ENCODE results near the gene FANCD2OS.

The FANCD2OS gene

GRCh38 chr3:10108091-10108490, at the start of gene FANCD2OS:
FANCD2OS (minus strand) TSS chr3:10108255; CDS start chr3:10104774, 3,481 bp downstream.
- peaks cover 0 to 6% of the 10 kb centered on the region in 2 donors for H3K27me3 ChIP-seq (ENCODE audit: control insufficient read depth in 1 of 2, insufficient read depth in 2 of 2, low read length in 2 of 2)
- H3K4me3 ChIP-seq (ENCODE audit: low read length in 2 of 2) = no peak within 1 kb of the TSS

DNA sequence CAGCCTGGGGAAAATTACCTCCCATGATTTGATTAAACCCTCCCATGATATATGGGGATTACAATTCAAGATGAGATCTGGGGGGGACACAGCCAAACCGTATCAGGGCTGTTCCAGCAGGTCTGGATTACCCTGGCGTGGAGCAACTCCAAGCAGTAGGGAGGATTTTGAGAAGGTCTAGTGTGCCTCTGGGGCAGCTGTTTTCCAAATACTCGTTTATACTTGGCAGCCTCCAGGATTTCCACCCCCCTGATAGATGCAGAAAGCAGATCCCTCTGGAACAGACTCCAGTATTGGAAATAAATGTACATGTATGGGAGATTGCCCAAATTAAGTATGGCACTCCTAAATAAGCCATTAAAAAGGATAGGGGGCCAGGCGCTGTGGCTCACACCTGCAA, 49.0 kb upstream of the FANCD2OS start:
- no peak overlapping the region for H3K9ac ChIP-seq (ENCODE audit: low read length in 2 of 2)
- H3K27ac ChIP-seq (ENCODE audit: low read length) = no peak overlapping the region
- no peaks in the 10 kb centered on the region for H3K27me3 ChIP-seq (ENCODE audit: control insufficient read depth in 1 of 2, insufficient read depth in 2 of 2, low read length in 2 of 2)
- no peaks in the 10 kb centered on the region for H3K4me1 ChIP-seq (ENCODE audit: control insufficient read depth, insufficient read depth, low read length)
- H3K36me3 ChIP-seq (ENCODE audit: control insufficient read depth in 2 of 2, insufficient read depth in 2 of 2, low read length in 2 of 2) = no peaks in the 10 kb centered on the region
- H3K9me3 ChIP-seq (ENCODE audit: control insufficient read depth in 2 of 2, low read length in 2 of 2) = no peaks in the 10 kb centered on the region
- no peak overlapping the region for H3K4me3 ChIP-seq (ENCODE audit: low read length in 2 of 2)

More at GRCh38 chr3:10108091-10108490, at the start of gene FANCD2OS:
- no peak within 1 kb of the TSS for H3K9ac ChIP-seq (ENCODE audit: low read length in 2 of 2)
- H3K9me3 ChIP-seq (ENCODE audit: control insufficient read depth in 2 of 2, low read length in 2 of 2) = no peaks in the 10 kb centered on the region
- H3K4me1 ChIP-seq (ENCODE audit: control insufficient read depth, insufficient read depth, low read length) = no peaks in the 10 kb centered on the region
- H3K27ac ChIP-seq (ENCODE audit: low read length) = no peak within 1 kb of the TSS
- H3K36me3 ChIP-seq (ENCODE audit: control insufficient read depth in 2 of 2, insufficient read depth in 2 of 2, low read length in 2 of 2) = no peaks in the 10 kb centered on the region

- H3K4me3 ChIP-seq (ENCODE audit: low read length in 2 of 2) = no peak overlapping the region
- H3K9ac ChIP-seq (ENCODE audit: low read length in 2 of 2) = no peak overlapping the region
- H3K4me1 ChIP-seq (ENCODE audit: control insufficient read depth, insufficient read depth, low read length) = no peaks in the 10 kb centered on the region
- H3K27ac ChIP-seq (ENCODE audit: low read length) = no peak overlapping the region
- H3K9me3 ChIP-seq (ENCODE audit: control insufficient read depth in 2 of 2, low read length in 2 of 2) = no peaks in the 10 kb centered on the region
- no peaks in the 10 kb centered on the region for H3K27me3 ChIP-seq (ENCODE audit: control insufficient read depth in 1 of 2, insufficient read depth in 2 of 2, low read length in 2 of 2)
- H3K36me3 ChIP-seq (ENCODE audit: control insufficient read depth in 2 of 2, insufficient read depth in 2 of 2, low read length in 2 of 2) = peaks cover under 1 to 4% of the 10 kb centered on the region in 2 donors
Observed at GRCh38 chr3:10155658-10156057, 47.6 kb upstream of the FANCD2OS start.

DNA sequence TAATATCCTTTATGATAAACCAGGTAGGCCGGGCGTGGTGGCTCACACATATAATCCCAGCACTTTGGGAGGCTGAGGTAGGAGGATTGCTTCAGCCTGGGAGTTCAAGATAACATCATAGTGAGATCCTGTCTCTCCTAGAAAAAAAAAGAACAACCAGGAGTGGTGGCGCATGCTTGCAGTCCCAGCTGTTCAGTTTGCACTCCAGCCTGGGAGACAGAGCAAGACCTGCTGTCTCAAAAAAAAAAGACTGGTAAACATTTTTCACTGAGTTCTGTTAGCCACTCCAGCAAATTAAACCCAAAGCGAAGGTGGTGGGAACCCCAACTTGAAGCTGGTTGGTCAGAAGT, 47.0 kb upstream of the FANCD2OS start:
- Histone ChIP-seq H3K36me3 (ENCODE audit: control insufficient read depth in 2 of 2, insufficient read depth in 2 of 2, low read length in 2 of 2) (peaks cover 5 to 6% of the 10 kb centered on the region in 2 donors), H3K9ac (ENCODE audit: low read length in 2 of 2) (no peak overlapping the region), H3K4me3 (ENCODE audit: low read length in 2 of 2) (no peak overlapping the region), H3K27me3 (ENCODE audit: control insufficient read depth in 1 of 2, insufficient read depth in 2 of 2, low read length in 2 of 2) (no peaks in the 10 kb centered on the region), H3K27ac (ENCODE audit: low read length) (no peak overlapping the region), H3K9me3 (ENCODE audit: control insufficient read depth in 2 of 2, low read length in 2 of 2) (no peaks in the 10 kb centered on the region), H3K4me1 (ENCODE audit: control insufficient read depth, insufficient read depth, low read length) (no peaks in the 10 kb centered on the region)

DNA sequence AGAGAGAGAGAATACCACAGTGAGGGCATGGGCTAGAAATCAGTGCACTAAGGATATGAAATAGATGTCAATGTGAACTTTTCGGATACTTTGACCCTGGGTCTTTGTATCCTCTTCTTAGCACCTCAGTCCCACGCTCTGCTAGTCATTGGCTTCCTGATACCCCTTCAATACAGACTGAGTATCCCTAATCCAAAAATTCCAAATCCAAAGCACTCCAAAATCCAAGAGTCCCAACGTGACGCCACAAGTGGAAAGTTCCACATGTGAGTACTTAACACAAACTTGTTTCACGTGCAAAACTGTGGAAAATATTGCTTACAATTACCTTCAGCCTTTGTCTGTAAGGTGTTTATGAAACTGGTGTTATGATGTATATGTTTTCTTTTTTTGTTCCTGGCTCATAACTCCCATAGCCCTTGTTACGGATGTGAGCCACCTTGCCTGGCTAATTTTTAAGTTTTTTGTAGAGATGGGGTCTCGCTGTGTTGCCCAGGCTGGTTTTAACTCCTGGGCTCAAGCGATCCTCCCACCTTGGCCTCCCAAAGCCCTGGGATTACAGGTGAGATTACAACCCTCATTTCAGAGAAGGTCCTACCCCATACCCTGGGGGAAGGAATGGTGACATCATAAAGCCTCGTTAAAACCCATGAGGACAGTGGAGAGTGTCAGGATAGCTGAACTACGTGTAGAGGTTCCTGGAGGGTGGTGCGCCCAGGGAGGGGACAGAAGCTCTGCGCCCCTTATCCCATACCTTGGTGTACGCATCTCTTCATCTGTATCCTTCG, 46.5 kb upstream of the FANCD2OS start:
- H3K36me3 ChIP-seq (ENCODE audit: control insufficient read depth in 2 of 2, insufficient read depth in 2 of 2, low read length in 2 of 2) = peaks cover 7 to 11% of the 10 kb centered on the region in 2 donors
- H3K9ac ChIP-seq (ENCODE audit: low read length in 2 of 2) = no peak overlapping the region
- H3K4me1 ChIP-seq (ENCODE audit: control insufficient read depth, insufficient read depth, low read length) = no peaks in the 10 kb centered on the region

DNA sequence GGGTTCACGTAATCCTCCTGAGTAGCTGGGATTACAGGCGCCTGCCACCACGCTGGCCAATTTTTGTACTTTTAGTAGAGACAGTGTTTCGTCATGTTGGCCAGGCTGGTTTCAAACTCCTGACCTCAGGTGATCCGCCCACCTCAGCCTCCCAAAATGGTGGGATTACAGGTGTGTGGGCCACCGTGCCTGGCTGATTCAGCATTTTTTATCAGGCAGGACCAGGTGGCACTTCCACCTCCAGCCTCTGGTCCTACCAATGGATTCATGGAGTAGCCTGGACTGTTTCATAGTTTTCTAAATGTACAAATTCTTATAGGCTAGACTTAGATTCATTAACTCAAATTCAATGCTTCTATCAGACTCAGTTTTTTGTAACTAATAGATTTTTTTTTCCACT, 42.9 kb upstream of the FANCD2OS start:
- no peak overlapping the region for H3K27ac ChIP-seq (ENCODE audit: low read length)
- no peaks in the 10 kb centered on the region for H3K4me1 ChIP-seq (ENCODE audit: control insufficient read depth, insufficient read depth, low read length)
- no peaks in the 10 kb centered on the region for H3K9me3 ChIP-seq (ENCODE audit: control insufficient read depth in 2 of 2, low read length in 2 of 2)
- no peak overlapping the region for H3K4me3 ChIP-seq (ENCODE audit: low read length in 2 of 2)
- peaks cover 12 to 14% of the 10 kb centered on the region in 2 donors for H3K36me3 ChIP-seq (ENCODE audit: control insufficient read depth in 2 of 2, insufficient read depth in 2 of 2, low read length in 2 of 2)
- no peak overlapping the region for H3K9ac ChIP-seq (ENCODE audit: low read length in 2 of 2)
- no peaks in the 10 kb centered on the region for H3K27me3 ChIP-seq (ENCODE audit: control insufficient read depth in 1 of 2, insufficient read depth in 2 of 2, low read length in 2 of 2)

More for the DNA sequence above, 46.5 kb upstream of the FANCD2OS start:
- H3K9me3 ChIP-seq (ENCODE audit: control insufficient read depth in 2 of 2, low read length in 2 of 2) = no peaks in the 10 kb centered on the region
- H3K4me3 ChIP-seq (ENCODE audit: low read length in 2 of 2) = no peak overlapping the region
- H3K27me3 ChIP-seq (ENCODE audit: control insufficient read depth in 1 of 2, insufficient read depth in 2 of 2, low read length in 2 of 2) = no peaks in the 10 kb centered on the region
- H3K27ac ChIP-seq (ENCODE audit: low read length) = no peak overlapping the region

- H3K9me3 ChIP-seq (ENCODE audit: control insufficient read depth in 2 of 2, low read length in 2 of 2) = no peaks in the 10 kb centered on the region
- H3K4me3 ChIP-seq (ENCODE audit: low read length in 2 of 2) = no peak overlapping the region
- H3K36me3 ChIP-seq (ENCODE audit: control insufficient read depth in 2 of 2, insufficient read depth in 2 of 2, low read length in 2 of 2) = peaks cover 12 to 14% of the 10 kb centered on the region in 2 donors
- H3K9ac ChIP-seq (ENCODE audit: low read length in 2 of 2) = no peak overlapping the region
- peaks cover 1% of the 10 kb centered on the region for H3K4me1 ChIP-seq (ENCODE audit: control insufficient read depth, insufficient read depth, low read length)
- no peaks in the 10 kb centered on the region for H3K27me3 ChIP-seq (ENCODE audit: control insufficient read depth in 1 of 2, insufficient read depth in 2 of 2, low read length in 2 of 2)
- no peak overlapping the region for H3K27ac ChIP-seq (ENCODE audit: low read length)
Observed at GRCh38 chr3:10149226-10149625, 41.2 kb upstream of the FANCD2OS start.

DNA sequence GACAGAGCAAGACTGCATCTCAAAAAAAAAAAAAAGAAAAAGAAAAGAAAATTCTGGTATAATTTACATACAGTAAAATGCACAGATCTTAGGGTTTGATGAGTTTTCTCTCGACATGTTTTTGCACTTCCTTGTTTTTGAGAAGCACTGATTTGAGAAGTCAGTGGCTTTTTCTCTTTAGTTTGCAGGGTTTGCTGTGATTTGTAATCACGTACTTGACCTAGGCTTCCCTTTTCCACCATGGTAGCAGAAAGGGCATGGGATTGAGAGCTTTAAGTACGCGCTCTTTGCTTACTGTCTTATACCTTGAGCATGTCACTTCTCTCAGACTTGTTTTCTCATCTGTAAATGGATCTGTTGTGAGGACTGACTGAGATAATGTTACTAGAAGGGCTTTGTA, 37.6 kb upstream of the FANCD2OS start:
- Histone ChIP-seq H3K27me3 (ENCODE audit: control insufficient read depth in 1 of 2, insufficient read depth in 2 of 2, low read length in 2 of 2) (no peaks in the 10 kb centered on the region), H3K9me3 (ENCODE audit: control insufficient read depth in 2 of 2, low read length in 2 of 2) (no peaks in the 10 kb centered on the region), H3K4me1 (ENCODE audit: control insufficient read depth, insufficient read depth, low read length) (peaks cover 18% of the 10 kb centered on the region), H3K27ac (ENCODE audit: low read length) (no peak overlapping the region), H3K9ac (ENCODE audit: low read length in 2 of 2) (no peak overlapping the region), H3K4me3 (ENCODE audit: low read length in 2 of 2) (no peak overlapping the region), H3K36me3 (ENCODE audit: control insufficient read depth in 2 of 2, insufficient read depth in 2 of 2, low read length in 2 of 2) (peaks cover 9 to 14% of the 10 kb centered on the region in 2 donors)

DNA sequence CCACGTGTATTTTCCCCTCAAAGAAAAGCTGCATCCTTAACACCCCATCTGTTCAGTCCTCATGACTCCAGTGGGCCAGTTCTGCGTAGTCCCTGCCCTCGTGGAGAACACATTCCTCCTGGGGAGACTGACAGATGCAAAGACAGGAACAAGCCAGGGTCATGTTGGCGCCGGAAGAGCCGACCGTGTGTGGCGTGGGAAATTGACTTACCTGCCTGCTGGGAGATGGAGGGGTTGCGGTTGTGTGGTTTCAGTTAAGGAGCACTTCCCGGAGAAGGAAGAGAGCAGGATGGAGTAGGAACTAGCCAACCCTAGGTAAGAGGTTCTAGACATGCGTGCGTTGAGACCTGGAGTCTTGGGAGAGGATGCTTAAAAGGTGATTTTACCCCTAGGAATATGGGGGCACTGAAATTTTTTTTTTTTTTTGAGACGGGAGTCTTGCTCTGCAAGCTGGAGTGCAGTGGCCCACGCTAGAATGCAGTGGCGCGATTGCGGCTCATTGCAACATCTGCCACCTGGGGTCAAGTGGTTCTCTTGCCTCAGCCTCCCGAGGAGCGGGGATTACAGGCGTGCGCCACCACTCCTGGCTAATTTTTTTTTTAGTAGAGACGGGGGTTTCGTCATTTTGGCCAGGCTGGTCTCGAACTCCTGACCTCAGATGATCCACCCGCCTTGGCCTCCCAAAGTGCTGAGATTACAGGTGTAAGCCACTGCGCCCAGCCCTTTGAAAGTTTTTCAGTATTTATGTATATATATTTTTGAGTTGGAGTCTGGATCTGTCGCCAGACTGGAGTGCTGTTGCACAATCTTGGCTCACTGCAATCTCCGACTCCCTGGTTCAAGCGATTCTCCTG, 34.9 kb upstream of the FANCD2OS start:
- Histone ChIP-seq H3K27ac (ENCODE audit: low read length) (no peak overlapping the region), H3K4me1 (ENCODE audit: control insufficient read depth, insufficient read depth, low read length) (peaks cover 18% of the 10 kb centered on the region), H3K9me3 (ENCODE audit: control insufficient read depth in 2 of 2, low read length in 2 of 2) (no peaks in the 10 kb centered on the region), H3K9ac (ENCODE audit: low read length in 2 of 2) (peak overlapping the region in 1 of 2 donors; percentile 69), H3K36me3 (ENCODE audit: control insufficient read depth in 2 of 2, insufficient read depth in 2 of 2, low read length in 2 of 2) (no peaks in the 10 kb centered on the region), H3K4me3 (ENCODE audit: low read length in 2 of 2) (peak overlapping the region; percentile 87), H3K27me3 (ENCODE audit: control insufficient read depth in 1 of 2, insufficient read depth in 2 of 2, low read length in 2 of 2) (no peaks in the 10 kb centered on the region)

DNA sequence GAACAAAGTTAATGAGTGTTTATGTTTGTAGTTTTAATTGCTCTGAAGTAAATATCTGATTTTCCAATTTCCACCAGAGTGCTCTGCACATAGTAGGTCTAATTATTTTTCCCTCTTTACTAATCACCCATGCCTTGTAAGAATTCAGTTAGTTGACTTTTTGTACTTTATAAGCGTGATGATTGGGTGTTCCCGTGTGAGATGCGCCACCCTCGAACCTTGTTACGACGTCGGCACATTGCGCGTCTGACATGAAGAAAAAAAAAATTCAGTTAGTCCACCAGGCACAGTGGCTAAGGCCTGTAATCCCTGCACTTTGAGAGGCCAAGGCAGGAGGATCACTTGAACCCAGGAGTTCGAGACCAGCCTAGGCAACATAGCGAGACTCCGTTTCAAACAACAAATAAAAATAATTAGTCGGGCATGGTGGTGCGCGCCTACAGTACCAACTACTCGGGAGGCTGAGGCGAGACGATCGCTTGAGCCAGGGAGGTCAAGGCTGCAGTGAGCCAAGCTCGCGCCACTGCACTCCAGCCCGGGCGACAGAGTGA, 33.0 kb upstream of the FANCD2OS start:
- Histone ChIP-seq H3K4me1 (ENCODE audit: control insufficient read depth, insufficient read depth, low read length) (peaks cover 18% of the 10 kb centered on the region), H3K27me3 (ENCODE audit: control insufficient read depth in 1 of 2, insufficient read depth in 2 of 2, low read length in 2 of 2) (no peaks in the 10 kb centered on the region), H3K36me3 (ENCODE audit: control insufficient read depth in 2 of 2, insufficient read depth in 2 of 2, low read length in 2 of 2) (no peaks in the 10 kb centered on the region), H3K27ac (ENCODE audit: low read length) (peak overlapping the region; percentile 69), H3K9ac (ENCODE audit: low read length in 2 of 2) (peak overlapping the region in 1 of 2 donors; percentile 69), H3K4me3 (ENCODE audit: low read length in 2 of 2) (peak overlapping the region; percentile 87), H3K9me3 (ENCODE audit: control insufficient read depth in 2 of 2, low read length in 2 of 2) (no peaks in the 10 kb centered on the region)
